Midbrain (tissue), 1 donor: Measurements from ENCODE around the gene ZFP90.
A peak's percentile ranks its signal among the peaks of the same experiment; 100 is the strongest.
"Not testable (repeated sequence)": the region's sequence is repeated elsewhere in the genome, so short reads cannot be mapped to it uniquely, and the experiment has no call there.

Experiments
- DNase-seq: peaks from one replicate; lab custom pipeline; 2025; lab: John Stamatoyannopoulos, UW

The ZFP90 gene

DNA sequence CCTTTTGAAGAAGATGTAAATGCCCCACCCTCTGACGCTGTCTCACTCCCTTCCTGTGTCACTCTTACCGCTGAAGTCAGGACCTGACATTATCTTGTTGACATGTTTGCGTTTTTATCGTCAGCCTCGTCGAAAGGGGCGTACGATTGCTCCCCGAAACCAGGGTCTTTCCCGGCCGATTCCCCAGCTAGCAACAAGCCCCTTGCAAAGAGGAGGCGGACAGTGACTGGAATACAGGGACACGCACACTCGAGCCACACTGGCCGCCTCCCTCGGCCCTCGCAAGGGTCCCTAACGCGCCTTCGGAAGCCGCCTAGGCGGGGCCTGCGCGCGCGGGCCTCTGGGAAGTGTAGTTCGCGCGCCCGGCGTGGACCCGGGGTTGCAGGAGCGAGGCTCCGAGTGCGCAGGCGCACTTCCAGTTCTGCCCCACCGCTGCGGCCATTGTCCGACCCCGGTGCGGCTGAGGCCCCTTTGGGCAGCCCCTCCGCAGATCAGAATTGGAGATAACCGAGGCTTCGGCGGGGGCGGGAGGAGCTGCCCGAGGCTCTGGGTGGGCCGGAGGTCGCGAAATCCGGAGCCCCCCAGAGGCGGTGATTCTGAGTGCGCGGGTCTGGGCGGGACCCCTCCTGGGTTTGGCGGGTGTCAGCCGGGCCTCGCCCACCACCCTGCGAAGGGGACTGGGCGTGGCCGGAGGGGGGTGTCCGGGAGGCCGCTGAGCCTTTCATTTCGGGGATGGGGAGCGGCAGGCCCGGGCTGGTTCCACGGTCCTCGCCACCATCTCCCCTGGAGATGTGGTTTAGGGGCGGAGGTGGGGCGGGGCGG lies at the start of gene ZFP90:
ZFP90 (plus strand) TSS at position 412 of the 822 bp plus-strand sequence. CDS start 502 bp downstream, outside the sequence.
- peak; percentile 93 for DNase-seq

- DNase-seq = no peak
These were observed 48.7 kb upstream of the ZFP90 start for GRCh38 chr16:68490358-68490757.

- DNase-seq = no peak
These were observed 48.1 kb upstream of the ZFP90 start for GRCh38 chr16:68490829-68491575.

- DNase-seq = no peak
These were observed 47.5 kb upstream of the ZFP90 start for GRCh38 chr16:68491576-68491950.

GRCh38 chr16:68492151-68492542 lies 46.9 kb upstream of the ZFP90 start:
- DNase-seq = no peak

GRCh38 chr16:68492543-68493411 lies 46.3 kb upstream of the ZFP90 start:
- DNase-seq = no peak

DNA sequence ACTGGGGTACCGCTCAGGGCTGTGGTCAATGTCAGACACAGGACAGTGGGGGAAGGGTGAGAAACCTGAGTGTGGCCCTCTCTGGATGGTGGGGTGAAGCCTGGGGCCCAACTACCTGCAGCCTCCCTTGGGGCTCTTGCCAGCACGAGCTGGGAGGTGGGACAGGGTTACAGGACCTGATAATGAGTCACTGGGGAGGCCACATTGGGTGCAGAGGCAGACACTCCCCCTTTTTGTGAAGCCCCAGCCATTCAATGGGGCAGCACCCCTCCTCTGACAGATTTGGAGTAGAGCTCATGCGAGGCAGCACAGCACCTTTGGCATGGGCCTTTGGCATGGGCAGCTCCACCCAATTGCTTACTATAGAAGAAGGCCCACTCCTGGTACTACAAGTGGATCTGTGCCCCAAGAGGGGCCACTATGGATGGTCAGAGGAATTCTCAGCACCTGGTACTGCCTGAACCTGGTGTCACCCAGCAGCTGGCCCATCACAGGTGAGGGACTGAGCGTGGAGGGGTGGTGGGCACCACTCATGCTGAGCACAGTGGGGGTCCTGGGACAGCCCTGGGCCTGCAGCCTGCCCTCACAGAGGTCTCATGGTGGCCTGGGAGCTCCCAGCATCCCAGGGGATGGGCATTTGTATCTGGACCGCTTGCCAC lies 45.5 kb upstream of the ZFP90 start:
- no peak for DNase-seq

DNA sequence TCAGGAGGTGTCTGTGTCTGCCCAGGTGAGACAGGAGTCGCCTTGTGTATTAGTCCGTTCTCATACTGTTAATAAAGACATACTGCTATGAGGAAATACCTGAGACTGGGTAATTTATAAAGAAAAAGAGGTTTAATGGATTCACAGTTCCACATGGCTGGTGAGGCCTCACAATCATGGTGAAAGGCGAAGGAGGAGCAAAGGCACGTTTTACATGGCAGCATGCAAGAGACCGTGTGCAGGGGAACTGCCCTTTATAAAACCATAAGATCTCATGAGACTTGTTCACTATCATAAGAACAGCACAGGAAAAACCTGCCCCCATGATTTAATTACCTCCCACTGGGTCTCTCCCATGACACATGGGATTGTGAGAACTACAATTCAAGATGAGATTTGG lies 44.8 kb upstream of the ZFP90 start:
- DNase-seq = not testable (repeated sequence)

GRCh38 chr16:68496689-68497088 lies 42.4 kb upstream of the ZFP90 start:
- no peak for DNase-seq

GRCh38 chr16:68499006-68499405 lies 40.1 kb upstream of the ZFP90 start:
- DNase-seq = no peak

GRCh38 chr16:68503334-68503733 lies 35.8 kb upstream of the ZFP90 start:
- DNase-seq = no peak

- DNase-seq = no peak
These were observed 35.0 kb upstream of the ZFP90 start for GRCh38 chr16:68504066-68504465.

GRCh38 chr16:68506331-68507053 lies 32.6 kb upstream of the ZFP90 start:
- DNase-seq = no peak

DNA sequence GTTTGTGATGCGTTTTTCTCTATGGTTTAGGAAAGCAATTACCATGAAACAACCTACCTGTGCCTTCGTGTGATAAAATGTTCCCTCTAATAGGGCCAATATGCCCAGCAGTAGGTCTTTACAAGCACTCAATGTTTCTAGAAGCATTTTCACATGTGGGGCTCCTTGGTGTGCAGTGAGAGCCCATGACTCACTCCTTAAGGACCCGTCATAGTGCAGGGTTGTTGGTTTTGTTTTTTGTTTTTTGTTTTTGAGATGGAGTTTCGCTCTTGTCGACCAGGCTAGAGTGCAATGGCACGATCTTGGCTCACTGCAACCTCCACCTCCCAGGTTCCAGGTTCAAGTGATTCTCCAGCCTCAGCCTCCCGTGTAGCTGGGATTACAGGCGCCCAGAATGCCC lies 31.1 kb upstream of the ZFP90 start:
- DNase-seq = no peak

GRCh38 chr16:68508641-68509240 lies 30.4 kb upstream of the ZFP90 start:
- DNase-seq = no peak

GRCh38 chr16:68509381-68509780 lies 29.7 kb upstream of the ZFP90 start:
- no peak for DNase-seq

DNA sequence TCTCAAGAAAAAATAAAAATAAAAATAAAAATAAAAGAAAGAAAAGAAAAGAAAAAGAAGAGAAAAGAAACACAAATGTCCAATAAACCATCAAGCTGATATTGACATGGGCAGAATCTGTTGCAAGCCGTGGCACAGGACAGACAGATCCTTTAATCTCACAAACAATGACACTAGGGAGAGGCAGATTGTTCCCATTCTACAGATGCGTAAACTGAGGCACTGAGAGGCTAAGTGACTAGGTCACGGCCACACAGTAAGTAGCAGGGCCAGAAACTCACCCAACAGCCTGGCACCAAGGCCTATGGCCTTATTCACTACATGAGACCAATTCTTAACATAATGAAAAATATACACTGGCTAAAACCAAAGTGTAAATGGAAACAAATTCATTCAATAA lies 28.3 kb upstream of the ZFP90 start:
- DNase-seq = no peak

GRCh38 chr16:68512183-68512582 lies 26.9 kb upstream of the ZFP90 start:
- no peak for DNase-seq

DNA sequence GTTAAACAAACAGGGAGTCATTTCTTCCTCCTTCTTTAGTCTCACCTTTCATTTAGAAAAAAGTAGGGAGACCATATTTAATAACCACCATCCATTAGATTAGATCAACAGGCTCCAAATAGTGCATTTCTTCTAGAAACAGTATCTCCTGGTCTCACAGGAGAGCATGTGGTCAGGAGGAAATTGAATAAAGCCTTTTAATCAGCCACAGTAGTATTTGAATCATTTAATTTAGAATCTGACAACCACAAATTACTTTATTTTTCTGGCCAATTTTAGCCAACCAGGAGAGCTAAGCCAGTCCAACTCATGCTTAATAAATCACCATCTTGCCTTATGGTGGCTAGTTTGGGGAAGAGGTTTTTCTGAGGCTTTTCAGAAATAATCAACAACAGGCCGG lies 26.3 kb upstream of the ZFP90 start:
- no peak for DNase-seq

DNA sequence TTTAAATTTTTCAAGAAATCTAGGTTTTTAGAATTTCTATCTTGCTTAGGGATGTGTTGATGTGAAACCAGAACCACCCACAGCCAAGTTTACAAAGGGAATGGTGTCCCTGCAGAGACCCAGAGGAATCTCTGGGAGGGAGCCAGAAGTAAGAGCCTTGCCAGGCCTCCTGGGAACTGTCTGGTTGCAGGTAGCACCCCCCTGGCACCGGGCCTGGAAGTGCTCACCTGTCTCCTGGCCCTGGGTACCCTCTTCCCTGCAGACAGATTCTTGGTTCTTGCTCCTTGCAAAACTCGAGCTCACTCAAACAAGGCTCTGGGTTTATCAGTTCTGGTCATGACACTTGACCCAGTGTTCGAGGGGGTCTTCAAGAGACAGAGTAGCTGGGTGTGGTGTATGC lies 24.6 kb upstream of the ZFP90 start:
- no peak for DNase-seq
